NCI-H748 (cell line): ENCODE results near the gene CCAR1.
"Not testable (repeated sequence)": the region's sequence is repeated elsewhere in the genome, so short reads cannot be mapped to it uniquely, and the experiment has no call there.

Source experiments
- DNase-seq: peaks from one replicate; lab custom pipeline; 2025; ENCODE audit not compliant: unreplicated experiment; lab: John Stamatoyannopoulos, UW

The CCAR1 gene

GRCh38 chr10:68756766-68757165 is 35.7 kb downstream of the CCAR1 start:
- DNase-seq: no peak

- no peak for DNase-seq
Measured at GRCh38 chr10:68759223-68759863, 38.3 kb downstream of the CCAR1 start.

GRCh38 chr10:68759967-68760366 is 38.9 kb downstream of the CCAR1 start:
- no peak for DNase-seq

GRCh38 chr10:68767407-68767806 is 46.4 kb downstream of the CCAR1 start:
- DNase-seq: not testable (repeated sequence)

- DNase-seq: no peak
Measured at GRCh38 chr10:68781613-68782574, 60.9 kb downstream of the CCAR1 start.

- DNase-seq: no peak
Measured at GRCh38 chr10:68784476-68784875, 63.4 kb downstream of the CCAR1 start.

GRCh38 chr10:68787813-68788212 is 66.8 kb downstream of the CCAR1 start:
- DNase-seq: no peak

- DNase-seq: no peak
Measured at GRCh38 chr10:68790476-68790875, 69.4 kb downstream of the CCAR1 start.

GRCh38 chr10:68792115-68792514 is 71.1 kb downstream of the CCAR1 start:
- no peak for DNase-seq

- no peak for DNase-seq
Measured at GRCh38 chr10:68795886-68796532, 75.0 kb downstream of the CCAR1 start.

GRCh38 chr10:68796605-68797004 is 75.6 kb downstream of the CCAR1 start:
- DNase-seq: no peak

GRCh38 chr10:68800211-68800610 is 79.2 kb downstream of the CCAR1 start:
- no peak for DNase-seq

- no peak for DNase-seq
Measured at GRCh38 chr10:68804692-68805091, 83.7 kb downstream of the CCAR1 start.

GRCh38 chr10:68810830-68811229 is 89.8 kb downstream of the CCAR1 start:
- not testable (repeated sequence) for DNase-seq

- DNase-seq: no peak
Measured at GRCh38 chr10:68811314-68812009, 90.4 kb downstream of the CCAR1 start.

- DNase-seq: no peak
Measured at GRCh38 chr10:68812420-68812819, 91.4 kb downstream of the CCAR1 start.

GRCh38 chr10:68813559-68813958 is 92.5 kb downstream of the CCAR1 start:
- no peak for DNase-seq

- DNase-seq: no peak
Measured at GRCh38 chr10:68816796-68817412, 95.9 kb downstream of the CCAR1 start.

GRCh38 chr10:68820359-68820758 is 99.3 kb downstream of the CCAR1 start:
- DNase-seq: not testable (repeated sequence)

GRCh38 chr10:68822626-68823025 is 101.6 kb downstream of the CCAR1 start:
- not testable (repeated sequence) for DNase-seq
